GM12878 (cell line): ENCODE data around the gene APOC1. TPM values are rescaled to one million over a fixed set of nuclear protein-coding genes. Genes with fewer than 3 reads are reported as not detected.

Experiments
- ATAC-seq: fragments of 200-7000 bp; cut with Tn5 transposase; 3 replicates; pipeline ENCODE4 v1.9.1; 2020; ENCODE audit warnings: mild to moderate bottlenecking, moderate library complexity
- BruUV-seq: library from RNA; stranded (reverse); fragments of 400-500 nt; replicated peaks from 2 replicates; lab custom pipeline; 2021; lab: Mats Ljungman, UMichigan
- CTCF ChIA-PET: fragments of 300-600 bp; sonication (Branson Sonifier 250); formaldehyde crosslinking; extraction: SDS; loops from one replicate; lab custom pipeline; 2021; ENCODE audit warnings: inconsistent platforms; lab: Yijun Ruan, JAX
- POLR2A ChIA-PET: fragments of 350-600 bp; formaldehyde crosslinking; extraction: SDS; loops from one replicate; lab custom pipeline; 2021; ENCODE audit warnings: inconsistent platforms; lab: Charles Lee
- RAD21 ChIA-PET: fragments of 300-600 bp; sonication (Branson Sonifier 250); formaldehyde crosslinking; loops from one replicate; lab custom pipeline; 2023; ENCODE audit warnings: antibody characterized with exemption; ENCODE audit not compliant: unreplicated experiment; lab: Charles Lee
- SMC1A ChIA-PET: fragments of 300-600 bp; sonication (Branson Sonifier 250); formaldehyde crosslinking; loops from one replicate; lab custom pipeline; 2023; ENCODE audit not compliant: unreplicated experiment, uncharacterized antibody; lab: Charles Lee
- DNase-seq: peaks from one replicate; pipeline ENCODE4 v3.0.0-alpha.2; 2011; ENCODE audit warnings: low read depth, low spot score
- FAIRE-seq: peaks from 3 replicates; lab custom pipeline; 2011; peaks lifted over from hg19 to GRCh38; lab: Jason Lieb, UNC
- H2AFZ ChIP-seq: 2 replicates; pipeline ENCODE4 v1.6.0; 2011; ENCODE audit warnings: low read depth, low read length, control low read depth; ENCODE audit not compliant: control insufficient read depth
- H3K27ac ChIP-seq: 2 replicates; pipeline ENCODE4 v1.5.1; 2011; ENCODE audit warnings: control low read depth; ENCODE audit not compliant: control insufficient read depth, insufficient read depth
- H3K27me3 ChIP-seq, 2 experiments: replicated peaks in 1 of 2; 2 replicates each; pipeline versions ENCODE4 v1.6.0 to v1.6.1; 2011; ENCODE audit warnings: low read length in 1 of 2; ENCODE audit not compliant: control insufficient read depth in 2 of 2, insufficient read depth in 2 of 2
- H3K36me3 ChIP-seq, 2 experiments: 2 replicates each; pipeline ENCODE4 v1.5.1; 2011; ENCODE audit warnings: low read length in 1 of 2; ENCODE audit not compliant: control insufficient read depth in 2 of 2, insufficient read depth in 2 of 2
- H3K4me1 ChIP-seq: 2 replicates; pipeline ENCODE4 v1.6.1; 2011; ENCODE audit warnings: mild to moderate bottlenecking, low read length, moderate library complexity, mixed read lengths; ENCODE audit not compliant: control insufficient read depth, insufficient read depth
- H3K4me2 ChIP-seq: 2 replicates; pipeline ENCODE4 v1.6.0; 2011; ENCODE audit warnings: control low read depth; ENCODE audit not compliant: control insufficient read depth, insufficient read depth
- H3K4me3 ChIP-seq: fragments of 200-600 bp; sonication (generic); 2 replicates; pipeline ENCODE4 v1.5.1; 2016
- H3K79me2 ChIP-seq: 2 replicates; pipeline ENCODE4 v1.6.0; 2011; ENCODE audit warnings: low read length; ENCODE audit not compliant: control insufficient read depth, insufficient read depth
- H3K9ac ChIP-seq: 2 replicates; pipeline ENCODE4 v1.8.0; 2011; ENCODE audit warnings: low read length, control low read depth, mixed read lengths; ENCODE audit not compliant: control insufficient read depth, insufficient read depth
- H3K9me3 ChIP-seq: replicated peaks from 3 replicates; pipeline ENCODE4 v1.5.1; 2011; ENCODE audit warnings: mild to moderate bottlenecking, low read length; ENCODE audit not compliant: control insufficient read depth, insufficient read depth
- H4K20me1 ChIP-seq: 2 replicates; pipeline ENCODE4 v1.6.0; 2011; ENCODE audit not compliant: control insufficient read depth, insufficient read depth
- CHD1 ChIP-seq: IDR thresholded peaks from 2 replicates; pipeline ENCODE4 v1.6.1; 2012; ENCODE audit warnings: low read depth, low read length, improper control_type of control experiment
- HDGF ChIP-seq: fragments of 450-650 bp; IDR thresholded peaks from 2 replicates; pipeline ENCODE4 v1.6.1; 2016; ENCODE audit warnings: antibody characterized with exemption
- MLLT1 ChIP-seq: fragments of 450-650 bp; IDR thresholded peaks from 2 replicates; pipeline ENCODE4 v1.6.1; 2016; ENCODE audit warnings: mild to moderate bottlenecking
- NR2C1 ChIP-seq: fragments of 450-650 bp; IDR thresholded peaks from 2 replicates; pipeline ENCODE4 v1.6.1; 2017; ENCODE audit warnings: antibody characterized with exemption, mild to moderate bottlenecking, moderate library complexity
- POU2F2 ChIP-seq: IDR thresholded peaks from 3 replicates; pipeline ENCODE4 v1.6.1; 2011; ENCODE audit warnings: low read depth, mild to moderate bottlenecking, low read length, borderline replicate concordance
- RAD51 ChIP-seq: fragments of 450-650 bp; IDR thresholded peaks from 2 replicates; pipeline ENCODE4 v1.6.1; 2016; ENCODE audit warnings: moderate library complexity, mild to moderate bottlenecking, inconsistent platforms
- SMARCA5 ChIP-seq: fragments of 450-650 bp; IDR thresholded peaks from 2 replicates; pipeline ENCODE4 v1.6.1; 2017; ENCODE audit warnings: mild to moderate bottlenecking
- SRF ChIP-seq, 2 experiments: IDR thresholded peaks; 2 replicates each; pipeline ENCODE4 v1.6.1; 2011; ENCODE audit warnings: low read depth in 2 of 2, low read length in 2 of 2, mild to moderate bottlenecking in 1 of 2, moderate library complexity in 1 of 2
- STAT3 ChIP-seq: IDR thresholded peaks from 2 replicates; pipeline ENCODE4 v1.6.1; 2011; ENCODE audit warnings: low read depth, low read length, improper control_type of control experiment
- ZBTB11 ChIP-seq: fragments of 450-650 bp; formaldehyde crosslinking; IDR thresholded peaks from 2 replicates; pipeline ENCODE4 v1.5.0; 2022; ENCODE audit warnings: mild to moderate bottlenecking, missing genetic modification characterization
- ZNF217 ChIP-seq: fragments of 450-650 bp; IDR thresholded peaks from 2 replicates; pipeline ENCODE4 v1.6.1; 2017; ENCODE audit warnings: antibody characterized with exemption, mild to moderate bottlenecking
- WGBS: methylation state at CpG from one replicate; pipeline ENCODE4 v1.1.6; 2016; ENCODE audit warnings: low lambda C conversion rate; ENCODE audit not compliant: insufficient replicate concordance, insufficient coverage; ENCODE audit errors: missing lambda C conversion rate; 5-methylcytosine and 5-hydroxymethylcytosine counted together
- in situ Hi-C: fragments of 300-500 bp; cut with MboI; formaldehyde crosslinking; loops from 9 replicates; pipeline ENCODE4 v1.14.3; 2018; ENCODE audit warnings: mixed read lengths
- intact Hi-C: fragments of 100-400 bp; cut with micrococcal nuclease; formaldehyde crosslinking; loops from one replicate; pipeline ENCODE4 v1.14.2; 2022; ENCODE audit not compliant: unreplicated experiment
- polyA plus RNA-seq, 11 experiments: library from polyadenylated mRNA; depleted of rRNA in 4 of 11; unstranded in 6 of 11; stranded (reverse) in 5 of 11; fragments of >200 nt; fragmentation: Nextera tagmentation in 4 of 11; fragmentation: Illumina TruSeq in 1 of 11; extraction: Ambion mirVana in 4 of 11; extraction: Trizol in 1 of 11; gene quantifications; 1 replicate in 1 of 11; 2 replicates in 10 of 11; pipeline versions ENCODE4 v1.2.1 to v1.2.3, GENCODE V29; 2011 to 2016; ENCODE audit warnings: inconsistent platforms in 2 of 11, missing spikeins in 2 of 11, low read depth in 1 of 11
- total RNA-seq, 4 experiments: library from RNA; depleted of rRNA in 3 of 4; stranded (reverse); fragments of >200 nt in 3 of 4; fragmentation: Illumina TruSeq in 1 of 4; extraction: Trizol in 1 of 4; gene quantifications; 2 replicates each; pipeline versions ENCODE4 v1.2.1 to v1.2.3, GENCODE V29; 2013 to 2021

Gene APOC1
- total and polyA plus RNA-seq, 10 of the 15 experiments (the other 5 are each of a cell fraction or from before 2014, with no cell fraction given): 0.73 to 4.0 (median 2.6) TPM

- TF ChIP-seq ZBTB11 (CRISPR knock-in tag) (no peak), POU2F2 (no peak), STAT3 (no peak), SMARCA5 (no peak), SRF (IDR thresholded peaks at IDR 0.05; ENCODE audit: low read depth in 2 of 2, low read length in 2 of 2) (no peak)
Observed at GRCh38 chr19:44957526-44957925, 43.1 kb downstream of the APOC1 start (continued).

- ChIA-PET POLR2A (interaction anchor here (0.6 to 1.4 kb wide), 4 partner anchors 49 to 83 kb away, joined by 3 to 7 read pairs (median 4); partner anchors contain the start of gene CLASRP), SMC1A (interaction anchor here (0.6 to 2.0 kb wide), 4 partner anchors 31 to 207 kb away, joined by 3 to 6 read pairs (median 3); no protein-coding TSS in a partner anchor), CTCF (interaction anchor here (1.9 kb wide), 1 partner anchor 102 kb away, joined by 7 read pairs; no protein-coding TSS in a partner anchor), RAD21 (interaction anchor here (1.2 to 2.1 kb wide), 2 partner anchors 47 to 102 kb away, joined by 3 to 8 read pairs; no protein-coding TSS in a partner anchor)
- no peaks in the 10 kb centered on the region for H4K20me1 ChIP-seq
- H3K9me3 ChIP-seq: no peaks in the 10 kb centered on the region
- DNase-seq: no peak
- peak overlapping the region; percentile 7; the same call in 1 of the 2 replicates for H3K27ac ChIP-seq
- H3K79me2 ChIP-seq: peaks cover 65% of the 10 kb centered on the region
- peaks cover 19% of the 10 kb centered on the region for H3K4me1 ChIP-seq
- in situ Hi-C loops (loop anchor here (10.0 kb wide), 1 partner anchor 53 kb away; the partner anchor contains the start of gene APOE), intact Hi-C loops (no loop called here)
- no peak overlapping the region for H2AFZ ChIP-seq
- WGBS: 87% methylated on average over 9 of the region's 9 CpGs
- H3K36me3 ChIP-seq: peaks cover 3 to 8% of the 10 kb centered on the region in 2 experiments; a peak in 3 of 4 replicates
- no peaks in the 10 kb centered on the region for H3K27me3 ChIP-seq
- peak overlapping the region; percentile 80; the same call in 1 of the 2 replicates for H3K4me3 ChIP-seq
- no peak overlapping the region for H3K9ac ChIP-seq
- peak; percentile 32; the same call in 1 of the 2 replicates for TF ChIP-seq MLLT1
- no peak for TF ChIP-seq HDGF
- TF ChIP-seq RAD51: no peak
- no peak for TF ChIP-seq ZNF217
- TF ChIP-seq NR2C1: no peak
- no peak for TF ChIP-seq CHD1
- no peak for FAIRE-seq
- no peak for ATAC-seq
- no TSS peak for BruUV-seq
- H3K4me2 ChIP-seq: peak overlapping the region; percentile 45
Observed at GRCh38 chr19:44958090-44958489, 43.7 kb downstream of the APOC1 start.
